ENCODE results near the gene OSGIN1.

DNA sequence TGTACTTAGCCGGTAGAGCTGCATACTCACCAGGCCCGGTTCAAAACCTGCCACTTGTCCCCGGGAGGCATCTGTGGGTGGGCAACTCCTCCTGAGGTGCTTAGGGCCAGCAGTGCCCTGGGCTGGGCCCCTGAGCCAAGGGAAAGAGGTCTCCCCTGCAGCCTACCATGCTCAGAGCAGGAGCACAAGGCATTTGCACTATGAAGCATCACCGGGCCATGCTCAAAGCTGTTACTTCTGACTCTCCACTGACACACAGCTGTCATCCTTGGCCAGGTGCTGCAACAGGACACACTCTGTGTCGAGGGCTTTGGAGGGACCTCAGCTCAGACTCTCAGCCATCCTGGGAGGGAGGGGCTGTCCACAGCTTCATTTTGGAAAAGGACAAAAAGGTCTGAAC, 52.4 kb downstream of the OSGIN1 start:
- TF ChIP-seq ARNT (IDR thresholded peaks at IDR 0.05), result no peak
- no peak for TF ChIP-seq FOXA1 (IDR thresholded peaks at IDR 0.05)
- no peak for TF ChIP-seq SP1 (IDR thresholded peaks at IDR 0.05)
- TF ChIP-seq BHLHE40 (IDR thresholded peaks at IDR 0.05; ENCODE audit: borderline replicate concordance), result no peak
- no peak for TF ChIP-seq NFRKB (IDR thresholded peaks at IDR 0.05)
- TF ChIP-seq ZNF384 (IDR thresholded peaks at IDR 0.05), result no peak
- TF ChIP-seq HDGF (IDR thresholded peaks at IDR 0.05; ENCODE audit: borderline replicate concordance), result no peak
- no peak for TF ChIP-seq L3MBTL2 (conservative IDR thresholded peaks at IDR 0.05)
- no peak for TF ChIP-seq FOXM1 (IDR thresholded peaks at IDR 0.05; ENCODE audit: borderline replicate concordance)
